GM19035 (cell line): ENCODE measurements around the gene SLC19A1.

ENCODE experiments used
- ATAC-seq: cut with Tn5 transposase; IDR thresholded peaks from one replicate; pipeline ENCODE4 v1.9.1; 2021; ENCODE audit not compliant: unreplicated experiment

Gene SLC19A1

GRCh38 chr21:45545691-45546531 is 3.7 kb upstream of the SLC19A1 start:
- ATAC-seq = no peak

GRCh38 chr21:45545236-45545570 is 3.0 kb upstream of the SLC19A1 start:
- no peak for ATAC-seq

GRCh38 chr21:45544449-45545235 is 2.4 kb upstream of the SLC19A1 start:
- no peak for ATAC-seq

GRCh38 chr21:45543710-45544448 is 1.6 kb upstream of the SLC19A1 start:
- no peak for ATAC-seq

- ATAC-seq = no peak
These were observed 1.1 kb upstream of the SLC19A1 start for GRCh38 chr21:45543371-45543709.

- ATAC-seq = no peak
These were observed 579 bp upstream of the SLC19A1 start for GRCh38 chr21:45542667-45543370.

GRCh38 chr21:45541221-45542039 is 810 bp downstream of the SLC19A1 start:
- peak; percentile 60 for ATAC-seq

GRCh38 chr21:45540601-45540970 is 1.7 kb downstream of the SLC19A1 start:
- no peak for ATAC-seq

- ATAC-seq = no peak
These were observed 2.2 kb downstream of the SLC19A1 start for GRCh38 chr21:45539796-45540600.

GRCh38 chr21:45539046-45539795 is 3.0 kb downstream of the SLC19A1 start:
- no peak for ATAC-seq

GRCh38 chr21:45538381-45539045 is 3.7 kb downstream of the SLC19A1 start:
- no peak for ATAC-seq

GRCh38 chr21:45537746-45538291 is 4.4 kb downstream of the SLC19A1 start:
- ATAC-seq = no peak

- no peak for ATAC-seq
These were observed 5.0 kb downstream of the SLC19A1 start for GRCh38 chr21:45537111-45537745.

- no peak for ATAC-seq
These were observed 5.7 kb downstream of the SLC19A1 start for GRCh38 chr21:45536301-45537081.

GRCh38 chr21:45535341-45536081 is 6.7 kb downstream of the SLC19A1 start:
- ATAC-seq = no peak
